NCI-H1092 (cell line): ENCODE data around the gene ENDOD1.

Experiments used
- DNase-seq: peaks from one replicate; lab custom pipeline; 2025; lab: John Stamatoyannopoulos, UW

ENDOD1 gene

DNA sequence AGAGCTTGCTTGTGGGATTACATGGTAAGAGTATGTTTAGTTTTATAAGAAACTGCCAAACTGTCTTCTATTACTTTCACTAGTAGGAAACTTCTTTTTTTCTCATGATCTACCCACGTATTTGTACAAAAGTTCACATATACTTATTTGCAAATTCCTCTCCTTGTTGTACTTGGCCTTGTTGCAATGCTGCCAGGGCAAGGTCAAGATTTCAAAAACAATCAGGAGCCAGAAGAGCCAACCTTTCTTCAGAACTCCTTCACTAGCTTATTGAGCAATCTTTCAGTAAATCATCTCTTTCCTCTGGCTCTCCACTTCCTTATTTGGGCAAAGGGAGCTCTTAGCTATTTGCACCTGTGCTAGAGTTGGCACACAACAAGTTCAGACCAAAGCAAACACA lies 13.2 kb upstream of the ENDOD1 start:
- DNase-seq: no peak

DNA sequence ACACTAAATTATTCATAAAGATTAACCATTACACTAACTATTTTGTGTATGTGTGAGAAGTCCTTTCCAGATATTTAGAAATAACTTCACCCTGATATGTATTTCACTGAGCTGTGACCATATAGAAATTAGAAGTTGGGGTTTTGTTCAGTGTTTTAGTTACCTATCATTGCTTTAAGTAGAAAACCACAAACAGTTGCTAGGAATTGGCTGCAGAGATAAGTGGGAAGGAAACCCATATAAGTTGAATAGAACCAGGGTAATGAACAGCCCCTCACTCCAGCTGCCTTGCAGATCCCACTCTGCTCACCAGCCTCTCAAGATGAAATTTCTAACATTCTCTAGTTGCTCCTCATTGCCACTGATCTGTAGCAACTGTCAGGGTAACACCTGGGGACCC lies 12.7 kb upstream of the ENDOD1 start:
- DNase-seq: no peak

DNA sequence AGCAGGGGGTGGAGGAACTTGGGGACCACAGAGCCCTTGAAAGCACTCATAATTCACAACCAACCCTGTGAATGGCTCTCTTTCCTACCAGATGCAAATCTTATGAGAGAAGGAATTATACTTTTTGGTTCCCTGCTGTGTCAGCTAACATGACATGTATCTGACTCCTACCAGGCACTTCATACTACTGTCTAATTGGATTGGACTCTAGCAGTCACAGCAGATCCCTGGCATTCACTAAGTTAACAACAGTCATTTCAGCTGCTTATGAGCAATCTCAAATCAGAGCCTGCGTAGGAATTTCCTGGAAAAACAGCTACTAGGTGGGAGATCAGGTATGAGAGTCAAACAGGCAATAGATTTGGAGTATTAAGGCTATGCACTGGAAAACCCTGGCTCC lies 11.1 kb upstream of the ENDOD1 start:
- DNase-seq: no peak

DNA sequence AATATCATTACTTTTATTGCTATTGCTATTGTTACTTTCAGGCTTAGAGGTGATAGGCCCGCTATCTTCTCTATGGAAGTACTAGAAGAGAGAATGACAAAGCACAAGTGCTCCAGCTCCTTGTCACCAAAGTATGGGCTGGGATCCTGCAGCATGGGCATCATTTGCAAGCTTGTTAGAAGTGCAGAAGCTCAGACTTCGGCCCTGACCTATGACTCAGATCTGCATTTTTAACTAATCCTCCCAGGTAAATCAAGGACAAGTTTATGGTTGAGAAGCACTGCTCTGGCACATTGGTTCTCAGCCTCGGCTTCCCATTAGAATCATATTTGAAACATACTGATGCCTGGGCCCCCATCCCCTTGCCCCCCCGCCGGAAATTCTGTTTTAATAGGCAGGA lies 8.6 kb upstream of the ENDOD1 start:
- no peak for DNase-seq

DNA sequence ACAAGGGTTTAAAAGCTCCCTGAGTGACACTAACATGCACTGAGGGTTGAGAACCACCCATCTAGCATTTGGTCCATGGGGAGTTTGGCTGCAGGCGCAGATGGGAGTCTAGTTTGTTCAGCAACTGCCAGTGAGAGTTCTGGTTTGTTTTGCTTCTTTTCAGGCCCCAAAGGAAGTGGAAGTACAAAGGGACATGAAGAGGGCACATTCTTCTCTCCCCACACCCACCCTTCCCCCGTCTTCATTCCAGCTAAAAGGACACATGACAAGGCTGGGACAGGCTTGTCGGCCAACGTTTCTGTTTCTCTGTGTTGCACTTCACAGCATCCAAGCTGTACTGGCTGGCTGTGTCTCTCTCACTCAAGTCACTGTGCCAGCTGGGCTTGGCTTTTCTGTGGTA lies 8.2 kb upstream of the ENDOD1 start:
- DNase-seq: no peak

DNA sequence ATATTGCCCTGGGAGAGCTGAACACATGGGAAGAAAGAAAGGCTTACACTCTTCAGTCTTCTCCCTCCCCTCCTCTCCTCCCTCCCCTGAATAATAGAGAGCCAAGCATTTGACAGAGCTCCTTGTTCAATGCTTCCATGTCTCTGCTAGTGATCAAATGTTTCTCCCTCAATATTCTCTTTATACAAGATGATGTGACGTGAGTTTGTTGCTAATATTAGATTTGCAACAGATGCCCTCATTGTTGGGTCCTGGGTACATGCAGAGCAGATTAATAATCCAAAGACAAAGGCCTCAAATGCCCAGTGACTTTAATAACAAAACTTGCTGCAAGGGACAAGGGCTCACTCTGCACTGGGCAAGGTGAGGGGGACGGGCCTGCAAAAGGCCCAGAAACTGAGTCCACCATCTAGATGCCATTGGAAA lies 7.1 kb upstream of the ENDOD1 start:
- DNase-seq: no peak

DNA sequence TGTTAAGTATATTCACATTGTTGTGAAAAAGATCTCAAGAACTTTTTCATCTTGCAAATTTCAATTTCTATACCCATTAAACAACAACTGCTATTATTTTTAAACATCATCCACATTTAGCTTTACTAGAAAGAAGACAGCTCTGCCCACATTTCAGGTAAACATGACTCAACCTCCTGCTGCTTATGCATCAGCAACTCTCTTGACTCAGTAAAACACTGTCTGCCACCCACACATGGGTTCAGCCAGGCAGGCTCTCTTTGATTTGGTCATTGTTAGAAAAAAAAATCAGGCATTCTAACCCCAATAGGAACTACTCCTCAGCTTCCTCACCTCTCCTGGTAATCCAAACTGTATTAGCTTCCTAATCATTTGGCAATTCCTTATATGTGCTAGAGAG lies 5.1 kb upstream of the ENDOD1 start:
- DNase-seq: no peak

DNA sequence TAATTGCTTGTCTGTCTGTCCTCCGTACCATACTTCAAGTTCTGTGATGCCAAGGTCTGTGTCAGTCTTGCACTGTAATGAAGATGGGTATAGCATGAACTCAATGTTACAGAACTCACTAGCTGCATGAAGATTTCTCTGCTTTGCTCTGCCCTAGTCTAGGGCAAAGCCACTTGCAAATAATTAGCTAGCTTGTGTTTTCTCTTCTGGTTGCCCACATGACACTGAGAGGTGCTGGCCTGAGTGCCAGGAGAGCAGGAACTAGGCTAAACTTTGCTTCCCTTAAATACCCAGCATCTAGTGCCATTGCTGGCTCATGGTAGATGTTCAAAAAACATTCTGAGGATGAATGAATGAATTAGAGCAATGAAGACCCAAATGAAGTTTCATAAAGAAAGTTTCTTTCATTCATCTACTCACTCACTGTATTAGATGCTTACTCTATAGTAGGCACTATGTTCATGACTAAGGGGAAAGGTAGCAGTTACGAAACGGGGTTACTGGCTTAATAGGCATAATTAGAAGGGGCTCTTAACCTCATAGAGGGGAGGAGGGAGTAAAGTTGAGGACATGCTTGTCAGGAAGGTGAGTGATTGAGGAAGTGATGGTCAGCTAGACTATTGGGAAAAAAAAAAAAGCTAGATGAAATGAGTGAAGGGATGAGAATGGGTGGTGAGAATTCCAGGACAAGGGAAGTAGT lies 4.4 kb upstream of the ENDOD1 start:
- no peak for DNase-seq

DNA sequence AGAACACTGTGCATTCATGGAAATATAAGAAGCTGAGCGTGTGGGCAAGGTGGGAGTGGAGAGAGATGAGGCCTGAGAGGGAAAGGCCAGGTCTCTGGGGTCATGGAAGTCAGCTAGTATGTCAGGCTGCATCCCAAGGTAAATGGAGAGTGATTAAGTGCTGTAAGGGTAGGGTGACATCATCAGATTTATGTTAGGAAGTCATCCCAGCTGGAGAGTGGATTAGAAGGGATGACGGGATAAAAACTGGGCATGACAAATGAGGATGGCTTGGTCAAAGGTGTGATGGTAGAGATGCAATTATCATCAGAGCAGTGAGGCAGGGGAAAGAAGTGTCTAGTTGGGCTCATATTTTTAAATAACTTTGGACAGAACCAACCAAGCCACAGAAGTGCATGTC lies 3.5 kb upstream of the ENDOD1 start:
- no peak for DNase-seq

DNA sequence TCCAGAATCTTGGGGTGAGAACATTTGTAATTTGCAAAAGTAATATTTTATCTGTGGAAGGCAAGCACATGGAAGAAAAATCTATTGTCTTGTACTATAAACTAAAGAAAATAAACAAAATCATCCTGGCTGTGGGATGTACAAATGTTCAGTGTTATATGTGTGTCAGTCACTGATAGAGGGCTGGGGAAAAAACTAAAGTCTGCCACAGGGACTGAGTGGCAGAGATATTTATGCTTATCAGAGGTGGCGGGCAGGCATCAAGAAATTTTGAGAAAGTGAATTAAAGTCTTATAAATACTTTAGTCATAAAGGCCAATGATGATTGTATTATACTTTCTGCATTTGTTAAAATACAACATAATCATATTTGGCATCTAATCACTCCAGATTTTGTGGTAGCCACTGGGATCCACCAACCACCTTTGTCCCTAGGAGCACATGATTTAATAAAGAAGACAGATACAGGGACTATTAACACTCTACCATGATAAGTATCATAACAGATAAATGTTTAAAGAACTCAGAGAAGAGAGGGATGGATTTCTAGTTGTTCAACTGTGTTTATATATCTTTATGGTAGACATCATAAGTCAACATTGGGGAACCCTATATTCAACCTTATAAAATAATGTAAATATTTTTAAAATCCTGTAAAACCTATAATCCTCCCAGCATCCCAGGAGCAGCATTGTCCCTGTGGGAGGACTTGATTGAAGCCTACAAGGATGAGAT lies 2.6 kb upstream of the ENDOD1 start:
- no peak for DNase-seq

DNA sequence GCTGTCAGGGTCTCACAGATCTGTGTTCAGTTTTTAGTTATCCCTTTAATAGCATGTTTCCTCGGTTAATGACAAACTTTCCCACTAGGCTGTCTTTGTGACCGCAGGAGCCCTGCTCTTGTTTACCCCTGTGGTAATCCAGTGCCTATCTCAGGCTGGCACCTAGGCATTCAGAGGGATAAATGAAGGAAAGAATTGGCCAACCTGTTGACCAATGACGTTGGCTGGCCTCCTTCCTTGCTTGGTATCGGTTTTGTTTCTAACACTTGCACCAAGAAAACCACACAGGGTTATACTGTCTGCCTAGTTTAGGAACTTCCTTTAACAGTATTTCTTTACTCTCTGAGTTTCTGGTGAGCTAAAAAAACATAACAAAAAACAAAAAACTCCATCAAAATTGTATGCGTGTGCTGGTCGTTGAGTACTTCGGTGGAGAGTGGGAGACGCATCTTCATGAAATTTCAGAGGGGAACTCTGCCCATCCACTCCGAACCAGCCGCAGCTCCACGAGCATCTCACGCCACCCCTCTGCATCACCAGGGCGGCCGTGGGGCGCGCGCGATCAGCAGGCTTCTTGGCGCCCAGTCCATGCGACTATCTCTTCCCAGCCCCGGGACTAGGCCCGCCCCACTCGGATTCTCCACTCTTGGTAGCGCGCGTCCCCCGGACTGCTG lies 563 bp upstream of the ENDOD1 start:
- DNase-seq: no peak

DNA sequence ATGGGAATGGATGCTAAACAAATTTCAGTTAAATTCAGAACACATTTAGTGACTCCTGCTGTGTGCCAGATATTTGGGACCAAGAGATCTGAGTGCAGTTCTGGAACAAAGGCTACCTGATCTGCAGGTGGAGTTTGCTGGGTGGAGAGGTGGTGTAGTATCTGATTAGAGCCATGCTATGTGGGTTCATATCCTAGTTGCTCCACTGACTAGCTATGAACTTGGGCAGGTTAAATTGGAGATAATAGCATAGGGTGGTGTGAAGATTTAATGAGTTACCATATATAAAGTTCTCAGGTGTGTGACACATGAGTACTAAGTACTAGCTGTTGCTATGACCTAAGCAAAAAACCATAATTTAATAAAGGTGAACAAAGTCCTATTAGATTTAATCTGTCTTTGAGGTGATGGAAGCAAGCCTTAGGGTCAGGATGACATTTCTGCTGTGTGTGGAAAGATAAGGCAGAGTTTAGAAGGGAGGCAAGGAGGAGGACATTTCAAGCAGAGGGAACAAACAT lies 2.1 kb downstream of the ENDOD1 start:
- DNase-seq: no peak

DNA sequence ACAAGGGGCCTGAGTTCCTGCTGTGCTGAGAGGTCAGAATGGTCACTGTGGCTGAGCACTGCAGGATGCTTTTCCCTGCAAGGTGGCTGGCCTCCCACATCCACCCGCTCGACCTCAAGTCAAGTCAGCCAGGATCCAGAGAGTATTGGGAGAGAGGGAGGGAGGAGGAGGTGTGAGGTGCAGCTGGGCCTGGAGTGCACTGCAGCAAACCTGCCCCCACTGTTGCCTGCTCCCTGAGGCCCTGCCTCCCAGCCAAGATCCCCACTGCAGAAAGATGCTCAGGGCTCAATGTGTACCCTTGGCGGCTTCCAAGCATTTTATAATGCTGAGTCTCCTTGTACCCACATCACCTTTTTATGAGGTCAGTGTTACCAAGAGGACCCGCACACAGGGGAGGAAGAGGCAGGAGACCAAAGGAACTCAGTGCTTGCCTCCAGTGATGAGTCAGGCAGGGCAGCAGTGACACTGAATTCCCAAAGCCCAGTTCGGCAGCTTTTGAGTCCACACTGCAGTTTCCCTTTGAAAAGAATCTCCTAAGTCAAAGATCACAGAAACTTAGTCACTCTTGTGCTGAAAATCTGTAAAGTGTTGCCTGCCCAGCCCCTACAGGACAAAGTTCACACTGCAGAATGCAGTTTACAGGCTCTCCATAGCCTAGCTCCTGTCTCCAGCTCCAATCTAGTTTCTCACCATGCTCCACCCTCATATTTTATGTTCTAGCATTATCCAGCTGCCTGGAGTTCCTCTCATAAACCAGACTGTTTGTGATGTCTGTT lies 3.1 kb downstream of the ENDOD1 start:
- DNase-seq: no peak

DNA sequence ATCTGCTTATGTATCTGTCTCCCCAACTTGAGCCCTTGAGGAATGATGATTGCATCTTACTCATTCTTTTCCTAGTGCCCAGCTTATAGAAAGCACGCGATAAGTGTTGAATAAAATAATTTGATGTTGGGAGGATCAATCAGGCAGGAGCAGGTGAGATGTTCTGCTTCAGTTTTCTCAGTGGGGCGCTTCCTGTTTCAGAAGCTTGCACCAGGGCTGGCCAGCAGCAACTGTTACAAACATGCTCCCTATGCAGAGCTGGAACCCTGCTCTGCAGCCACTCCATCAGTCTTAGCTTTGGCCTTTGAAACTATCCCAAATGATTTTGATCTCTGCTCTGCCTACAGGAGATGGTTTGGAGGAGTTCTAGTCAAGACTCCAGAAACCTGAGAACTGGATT lies 3.9 kb downstream of the ENDOD1 start:
- no peak for DNase-seq

DNA sequence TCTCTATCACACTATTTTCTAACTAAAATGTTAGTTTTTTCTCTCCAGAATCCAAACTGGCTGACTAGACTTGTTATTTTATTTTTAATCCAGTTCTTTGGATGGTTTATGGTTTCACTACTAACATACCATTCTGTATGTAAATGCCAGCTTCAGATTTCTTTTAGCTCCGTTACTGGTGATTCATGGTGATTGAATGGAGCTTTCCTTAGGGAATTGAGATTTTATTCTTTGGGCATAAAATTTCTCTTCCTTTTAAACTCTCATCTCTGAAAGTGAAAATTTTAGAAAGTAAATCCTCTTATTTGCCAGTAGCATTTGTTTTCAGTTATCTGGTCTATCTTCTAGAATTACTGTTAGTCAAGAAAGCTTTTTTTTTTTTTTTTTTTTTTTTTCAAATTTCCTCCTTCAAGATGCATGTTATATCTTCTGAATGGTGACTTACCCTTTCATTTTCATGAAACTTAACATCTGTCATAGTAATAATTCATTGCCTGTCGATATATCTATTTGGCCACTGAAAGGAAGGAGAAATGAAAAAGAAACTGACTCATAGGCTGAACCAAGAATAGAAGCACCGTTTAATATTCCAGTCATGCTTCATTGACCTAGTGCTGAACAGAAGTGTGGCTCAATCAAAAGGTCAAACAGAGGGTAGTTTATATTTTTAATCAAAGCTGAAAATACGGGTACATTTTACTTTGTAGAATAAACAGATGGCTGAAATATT lies 6.4 kb downstream of the ENDOD1 start:
- DNase-seq: no peak

DNA sequence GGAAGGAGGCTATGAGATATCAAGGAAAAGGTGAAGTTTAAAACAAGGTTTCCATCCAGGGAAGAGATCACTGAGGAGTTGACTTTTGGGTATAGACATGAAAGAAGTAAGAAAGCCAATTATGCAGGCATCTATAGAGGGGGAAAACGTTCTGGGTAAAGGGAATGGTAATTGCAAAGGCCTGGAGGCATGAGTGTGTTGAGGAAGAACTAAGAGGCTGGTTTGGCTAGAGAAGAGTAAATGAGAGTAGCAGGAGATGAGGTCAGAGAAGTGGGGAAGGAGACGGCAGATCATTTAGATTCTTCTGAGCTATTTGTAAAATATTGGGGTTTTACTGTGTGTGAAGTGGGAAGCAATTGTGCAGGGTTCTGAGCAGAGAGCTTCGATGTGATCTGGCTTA lies 7.6 kb downstream of the ENDOD1 start:
- no peak for DNase-seq

DNA sequence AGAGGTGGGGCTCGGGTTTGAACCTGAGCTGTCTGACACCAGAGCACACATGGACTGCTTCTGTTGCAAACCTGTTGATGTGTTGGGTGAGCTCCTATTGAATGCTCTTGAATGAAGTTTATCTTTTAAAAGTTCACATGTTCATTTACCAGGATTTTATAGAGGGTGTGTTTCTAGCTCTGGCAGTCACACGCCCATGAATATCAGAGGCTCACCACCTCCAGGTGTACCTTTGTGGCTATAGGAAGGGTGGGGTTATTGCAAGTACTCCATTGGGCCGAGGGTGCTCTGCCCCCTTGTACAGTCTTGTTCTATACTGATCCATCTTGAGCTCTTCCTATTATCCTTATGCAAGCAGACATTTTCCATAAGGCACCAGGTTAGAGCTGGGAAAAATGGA lies 9.2 kb downstream of the ENDOD1 start:
- DNase-seq: no peak

DNA sequence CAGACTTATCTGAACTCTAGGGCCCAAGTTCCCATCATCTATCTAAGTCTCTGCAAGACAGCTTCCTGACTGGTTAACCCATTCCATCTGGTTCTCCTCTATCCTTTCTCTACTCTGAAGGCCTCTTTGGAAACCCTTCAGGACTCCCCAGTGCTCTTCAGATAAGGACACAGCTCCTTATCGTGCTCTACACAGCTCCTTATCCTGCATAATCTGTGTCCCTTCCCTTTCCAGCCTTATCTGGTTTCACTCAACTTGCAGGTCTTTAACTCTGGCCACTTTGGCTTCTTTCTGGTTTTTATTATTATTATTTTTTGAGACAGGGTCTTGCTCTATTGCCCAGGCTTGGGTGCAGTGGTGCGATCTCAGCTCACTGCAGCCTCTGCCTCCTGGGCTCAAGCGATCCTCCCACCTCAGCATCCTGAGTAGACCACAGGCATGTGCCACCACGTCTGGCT lies 10.6 kb downstream of the ENDOD1 start:
- no peak for DNase-seq

DNA sequence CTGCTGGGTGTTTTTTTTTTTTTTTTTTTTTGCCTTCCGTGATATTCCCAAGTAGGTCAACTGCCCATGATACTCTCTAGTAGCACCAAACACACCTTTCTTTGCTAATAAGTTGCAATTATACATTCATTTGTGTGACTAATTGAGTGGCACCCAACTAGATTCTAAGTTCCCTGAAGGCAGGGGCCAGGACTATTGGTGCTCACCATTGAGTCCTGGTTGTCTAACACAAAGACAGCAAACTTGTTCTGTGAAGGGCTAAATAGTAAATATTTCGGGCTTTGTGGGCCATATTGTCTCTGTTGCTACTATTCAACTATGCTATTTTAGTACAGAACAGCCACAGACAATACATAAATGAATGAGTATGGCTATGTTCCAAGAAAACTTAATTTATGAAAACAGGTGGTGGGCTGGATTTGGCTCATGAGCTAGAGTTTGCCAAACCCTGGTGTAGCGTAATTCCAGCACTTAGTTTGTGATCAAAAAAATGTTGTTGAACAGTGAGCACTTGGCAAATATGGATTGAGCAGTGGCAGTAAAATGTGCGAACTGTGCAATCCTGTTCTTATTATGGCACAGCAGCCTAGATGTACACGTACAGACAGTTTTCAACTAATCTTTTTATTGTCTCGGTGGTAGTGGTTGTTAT lies 11.3 kb downstream of the ENDOD1 start:
- DNase-seq: no peak

DNA sequence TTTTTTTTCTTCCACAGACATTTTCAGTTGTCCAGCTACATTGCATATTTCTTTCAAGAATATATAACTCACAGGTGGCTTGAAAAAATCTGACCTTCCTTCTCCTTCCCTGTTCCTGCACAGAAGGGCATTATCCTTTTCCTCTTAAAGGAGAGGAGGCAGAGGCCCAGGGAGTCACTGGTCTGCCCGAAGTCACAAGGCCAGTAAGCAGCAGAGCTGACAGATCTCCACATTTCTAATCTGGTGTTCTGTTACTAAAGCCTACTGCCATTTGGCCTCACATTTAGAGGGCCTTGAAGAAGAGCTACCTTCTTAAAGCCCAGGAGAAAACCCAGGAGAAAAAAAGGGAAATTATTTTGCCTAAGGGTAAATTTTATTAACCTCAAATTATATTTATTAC lies 12.3 kb downstream of the ENDOD1 start:
- no peak for DNase-seq

DNA sequence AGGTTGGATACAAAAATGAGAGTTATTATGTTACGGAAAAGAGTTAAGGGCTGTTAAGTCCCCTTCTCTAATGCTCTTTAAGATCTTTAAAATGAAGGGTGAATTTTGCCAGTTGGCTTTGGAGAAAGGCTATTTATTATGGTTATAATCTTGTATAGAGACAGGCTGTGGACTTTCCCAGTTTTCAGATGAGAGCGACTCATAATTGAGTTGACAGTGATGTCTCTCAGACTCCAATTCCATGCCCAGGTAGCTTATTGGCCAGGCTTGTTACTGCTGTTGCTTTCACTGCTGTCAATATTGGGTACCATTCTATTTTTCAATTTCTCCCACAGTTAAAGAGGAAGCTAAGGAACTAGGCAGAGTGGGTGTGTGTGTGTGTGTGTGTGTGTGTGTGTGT lies 13.1 kb downstream of the ENDOD1 start:
- DNase-seq: no peak
